HEK293 (cell line): ENCODE data around the gene BCL2.

Experiments
- CTCF ChIP-seq: fragments of 450-650 bp; formaldehyde crosslinking; IDR thresholded peaks from 2 replicates; pipeline ENCODE4 v1.5.1; 2016; ENCODE audit warnings: missing biosample characterization, missing genetic modification characterization
- HOXD13 ChIP-seq: sonication (generic); formaldehyde crosslinking; IDR thresholded peaks from 2 replicates; pipeline ENCODE4 v1.8.0; 2022; ENCODE audit warnings: missing genetic modification reagents, borderline replicate concordance
- KLF1 ChIP-seq: fragments of 450-650 bp; formaldehyde crosslinking; IDR thresholded peaks from 2 replicates; pipeline ENCODE4 v1.5.1; 2016; ENCODE audit warnings: missing biosample characterization, missing genetic modification characterization
- SETDB1 ChIP-seq: IDR thresholded peaks from one replicate; pipeline ENCODE4 v1.6.1; 2017; ENCODE audit warnings: mild to moderate bottlenecking, low read length, moderate library complexity, mixed read lengths; ENCODE audit not compliant: insufficient read length
- YY1 ChIP-seq: fragments of 450-650 bp; formaldehyde crosslinking; IDR thresholded peaks from 2 replicates; pipeline ENCODE4 v1.5.1; 2018; ENCODE audit warnings: missing biosample characterization, missing genetic modification characterization
- ZBTB1 ChIP-seq: fragments of 450-650 bp; formaldehyde crosslinking; IDR thresholded peaks from 2 replicates; pipeline ENCODE4 v1.5.1; 2016; ENCODE audit warnings: missing biosample characterization, missing genetic modification characterization
- ZFP69B ChIP-seq: fragments of 450-650 bp; formaldehyde crosslinking; IDR thresholded peaks from 2 replicates; pipeline ENCODE4 v1.5.1; 2016; ENCODE audit warnings: missing biosample characterization, missing genetic modification characterization
- ZNF138 ChIP-seq: fragments of 450-650 bp; formaldehyde crosslinking; IDR thresholded peaks from 2 replicates; pipeline ENCODE4 v1.5.1; 2016; ENCODE audit warnings: missing biosample characterization, missing genetic modification characterization, borderline replicate concordance
- ZNF394 ChIP-seq: fragments of 450-650 bp; formaldehyde crosslinking; IDR thresholded peaks from 2 replicates; pipeline ENCODE4 v1.5.1; 2016; ENCODE audit warnings: missing biosample characterization, missing genetic modification characterization, mild to moderate bottlenecking, moderate library complexity, borderline replicate concordance
- ZNF596 ChIP-seq: fragments of 450-650 bp; IDR thresholded peaks from 2 replicates; pipeline ENCODE4 v1.5.0; 2018; ENCODE audit warnings: missing biosample characterization, mild to moderate bottlenecking, missing genetic modification characterization, moderate library complexity
- ZNF785 ChIP-seq: fragments of 450-650 bp; formaldehyde crosslinking; IDR thresholded peaks from 2 replicates; pipeline ENCODE4 v1.5.1; 2016; ENCODE audit warnings: missing biosample characterization, missing genetic modification characterization
- TF ChIP-seq, protein P1 (sequence below): fragments of 450-650 bp; formaldehyde crosslinking; IDR thresholded peaks from 2 replicates; pipeline ENCODE4 v1.5.1; 2016; ENCODE audit warnings: missing biosample characterization, missing genetic modification characterization
- TF ChIP-seq, protein P2 (sequence below): fragments of 450-650 bp; formaldehyde crosslinking; IDR thresholded peaks from 2 replicates; pipeline ENCODE4 v1.5.1; 2016; ENCODE audit warnings: missing biosample characterization, missing genetic modification characterization
- TF ChIP-seq, protein P3 (sequence below): fragments of 450-650 bp; formaldehyde crosslinking; IDR thresholded peaks from 2 replicates; pipeline ENCODE4 v1.5.1; 2016; ENCODE audit warnings: missing biosample characterization, missing genetic modification characterization

GRCh38 chr18:63106727-63107126 is 212.8 kb downstream of the BCL2 start:
- TF ChIP-seq HOXD13 (CRISPR knock-in tag): no peak
- TF ChIP-seq KLF1 (tag by site-specific recombination): no peak
- TF ChIP-seq, protein P1, sequence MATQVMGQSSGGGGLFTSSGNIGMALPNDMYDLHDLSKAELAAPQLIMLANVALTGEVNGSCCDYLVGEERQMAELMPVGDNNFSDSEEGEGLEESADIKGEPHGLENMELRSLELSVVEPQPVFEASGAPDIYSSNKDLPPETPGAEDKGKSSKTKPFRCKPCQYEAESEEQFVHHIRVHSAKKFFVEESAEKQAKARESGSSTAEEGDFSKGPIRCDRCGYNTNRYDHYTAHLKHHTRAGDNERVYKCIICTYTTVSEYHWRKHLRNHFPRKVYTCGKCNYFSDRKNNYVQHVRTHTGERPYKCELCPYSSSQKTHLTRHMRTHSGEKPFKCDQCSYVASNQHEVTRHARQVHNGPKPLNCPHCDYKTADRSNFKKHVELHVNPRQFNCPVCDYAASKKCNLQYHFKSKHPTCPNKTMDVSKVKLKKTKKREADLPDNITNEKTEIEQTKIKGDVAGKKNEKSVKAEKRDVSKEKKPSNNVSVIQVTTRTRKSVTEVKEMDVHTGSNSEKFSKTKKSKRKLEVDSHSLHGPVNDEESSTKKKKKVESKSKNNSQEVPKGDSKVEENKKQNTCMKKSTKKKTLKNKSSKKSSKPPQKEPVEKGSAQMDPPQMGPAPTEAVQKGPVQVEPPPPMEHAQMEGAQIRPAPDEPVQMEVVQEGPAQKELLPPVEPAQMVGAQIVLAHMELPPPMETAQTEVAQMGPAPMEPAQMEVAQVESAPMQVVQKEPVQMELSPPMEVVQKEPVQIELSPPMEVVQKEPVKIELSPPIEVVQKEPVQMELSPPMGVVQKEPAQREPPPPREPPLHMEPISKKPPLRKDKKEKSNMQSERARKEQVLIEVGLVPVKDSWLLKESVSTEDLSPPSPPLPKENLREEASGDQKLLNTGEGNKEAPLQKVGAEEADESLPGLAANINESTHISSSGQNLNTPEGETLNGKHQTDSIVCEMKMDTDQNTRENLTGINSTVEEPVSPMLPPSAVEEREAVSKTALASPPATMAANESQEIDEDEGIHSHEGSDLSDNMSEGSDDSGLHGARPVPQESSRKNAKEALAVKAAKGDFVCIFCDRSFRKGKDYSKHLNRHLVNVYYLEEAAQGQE: no peak
- no peak for TF ChIP-seq CTCF (tag by site-specific recombination)
- TF ChIP-seq ZNF394 (tag by site-specific recombination): no peak
- TF ChIP-seq, protein P2, sequence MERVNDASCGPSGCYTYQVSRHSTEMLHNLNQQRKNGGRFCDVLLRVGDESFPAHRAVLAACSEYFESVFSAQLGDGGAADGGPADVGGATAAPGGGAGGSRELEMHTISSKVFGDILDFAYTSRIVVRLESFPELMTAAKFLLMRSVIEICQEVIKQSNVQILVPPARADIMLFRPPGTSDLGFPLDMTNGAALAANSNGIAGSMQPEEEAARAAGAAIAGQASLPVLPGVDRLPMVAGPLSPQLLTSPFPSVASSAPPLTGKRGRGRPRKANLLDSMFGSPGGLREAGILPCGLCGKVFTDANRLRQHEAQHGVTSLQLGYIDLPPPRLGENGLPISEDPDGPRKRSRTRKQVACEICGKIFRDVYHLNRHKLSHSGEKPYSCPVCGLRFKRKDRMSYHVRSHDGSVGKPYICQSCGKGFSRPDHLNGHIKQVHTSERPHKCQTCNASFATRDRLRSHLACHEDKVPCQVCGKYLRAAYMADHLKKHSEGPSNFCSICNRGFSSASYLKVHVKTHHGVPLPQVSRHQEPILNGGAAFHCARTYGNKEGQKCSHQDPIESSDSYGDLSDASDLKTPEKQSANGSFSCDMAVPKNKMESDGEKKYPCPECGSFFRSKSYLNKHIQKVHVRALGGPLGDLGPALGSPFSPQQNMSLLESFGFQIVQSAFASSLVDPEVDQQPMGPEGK (tag by site-specific recombination): no peak
- TF ChIP-seq ZFP69B (tag by site-specific recombination): no peak
- TF ChIP-seq ZBTB1 (tag by site-specific recombination): no peak
- TF ChIP-seq, protein P3, sequence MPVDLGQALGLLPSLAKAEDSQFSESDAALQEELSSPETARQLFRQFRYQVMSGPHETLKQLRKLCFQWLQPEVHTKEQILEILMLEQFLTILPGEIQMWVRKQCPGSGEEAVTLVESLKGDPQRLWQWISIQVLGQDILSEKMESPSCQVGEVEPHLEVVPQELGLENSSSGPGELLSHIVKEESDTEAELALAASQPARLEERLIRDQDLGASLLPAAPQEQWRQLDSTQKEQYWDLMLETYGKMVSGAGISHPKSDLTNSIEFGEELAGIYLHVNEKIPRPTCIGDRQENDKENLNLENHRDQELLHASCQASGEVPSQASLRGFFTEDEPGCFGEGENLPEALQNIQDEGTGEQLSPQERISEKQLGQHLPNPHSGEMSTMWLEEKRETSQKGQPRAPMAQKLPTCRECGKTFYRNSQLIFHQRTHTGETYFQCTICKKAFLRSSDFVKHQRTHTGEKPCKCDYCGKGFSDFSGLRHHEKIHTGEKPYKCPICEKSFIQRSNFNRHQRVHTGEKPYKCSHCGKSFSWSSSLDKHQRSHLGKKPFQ: no peak
- no peak for TF ChIP-seq ZNF785 (tag by site-specific recombination)
- TF ChIP-seq YY1 (tag by site-specific recombination): no peak
- TF ChIP-seq ZNF596 (tag by site-specific recombination): no peak
- TF ChIP-seq ZNF138 (tag by site-specific recombination): no peak
- no peak for TF ChIP-seq SETDB1
